NCI-H2107 treated with DMSO at 0.1 percent for 48 hours (cell line): Measurements from ENCODE around the gene AKR1C1.
A peak's percentile ranks its signal among the peaks of the same experiment; 100 is the strongest.
"Not testable (repeated sequence)": the region's sequence is repeated elsewhere in the genome, so short reads cannot be mapped to it uniquely, and the experiment has no call there.

ENCODE experiments used
- DNase-seq: peaks from one replicate; lab custom pipeline; 2025; ENCODE audit not compliant: unreplicated experiment; lab: John Stamatoyannopoulos, UW

The AKR1C1 gene

GRCh38 chr10:4947039-4947634, 16.1 kb upstream of the AKR1C1 start:
- no peak for DNase-seq

GRCh38 chr10:4947635-4948596, 15.3 kb upstream of the AKR1C1 start:
- peak; percentile 17 for DNase-seq

- DNase-seq, result not testable (repeated sequence)
These were observed 11.6 kb upstream of the AKR1C1 start for GRCh38 chr10:4951512-4952162.

- no peak for DNase-seq
These were observed 9.8 kb upstream of the AKR1C1 start for GRCh38 chr10:4953405-4953804.

- not testable (repeated sequence) for DNase-seq
These were observed 7.1 kb upstream of the AKR1C1 start for GRCh38 chr10:4956088-4956487.

- not testable (repeated sequence) for DNase-seq
These were observed 6.1 kb upstream of the AKR1C1 start for GRCh38 chr10:4956955-4957645.

- DNase-seq, result not testable (repeated sequence)
These were observed 1.7 kb upstream of the AKR1C1 start for GRCh38 chr10:4961558-4961957.

GRCh38 chr10:4962308-4962707, 907 bp upstream of the AKR1C1 start:
- DNase-seq, result not testable (repeated sequence)

GRCh38 chr10:4963815-4964154, 570 bp downstream of the AKR1C1 start:
- DNase-seq, result not testable (repeated sequence)

- DNase-seq, result not testable (repeated sequence)
These were observed 2.5 kb downstream of the AKR1C1 start for GRCh38 chr10:4965763-4966162.

- DNase-seq, result not testable (repeated sequence)
These were observed 4.0 kb downstream of the AKR1C1 start for GRCh38 chr10:4967189-4967588.

GRCh38 chr10:4969289-4969688, 6.1 kb downstream of the AKR1C1 start:
- DNase-seq, result not testable (repeated sequence)

GRCh38 chr10:4970362-4970761, 7.1 kb downstream of the AKR1C1 start:
- not testable (repeated sequence) for DNase-seq

- not testable (repeated sequence) for DNase-seq
These were observed 9.3 kb downstream of the AKR1C1 start for GRCh38 chr10:4972369-4973142.

GRCh38 chr10:4973294-4973693, 10.1 kb downstream of the AKR1C1 start:
- DNase-seq, result not testable (repeated sequence)

GRCh38 chr10:4974400-4974799, 11.2 kb downstream of the AKR1C1 start:
- DNase-seq, result not testable (repeated sequence)

GRCh38 chr10:4977025-4977424, 13.8 kb downstream of the AKR1C1 start:
- no peak for DNase-seq

GRCh38 chr10:4978870-4979269, 15.7 kb downstream of the AKR1C1 start:
- DNase-seq, result no peak

- DNase-seq, result no peak
These were observed 17.6 kb downstream of the AKR1C1 start for GRCh38 chr10:4980793-4981192.

- DNase-seq, result peak; percentile 1
These were observed 18.7 kb downstream of the AKR1C1 start for GRCh38 chr10:4981722-4982471.
